C1 segment of cervical spinal cord (tissue), 14 donors: Measurements from ENCODE around the gene ZNF284.
"Not testable (repeated sequence)": the region's sequence is repeated elsewhere in the genome, so short reads cannot be mapped to it uniquely, and the experiment has no call there.

ENCODE experiments used
- DNase-seq, 14 donors: peaks; one replicate each; lab custom pipeline; 2025; lab: John Stamatoyannopoulos, UW

ZNF284 gene

GRCh38 chr19:44111910-44112463 is 40.0 kb downstream of the ZNF284 start:
- DNase-seq: peak in 1 of 14 donors; percentile 0

GRCh38 chr19:44112802-44113137 is 40.8 kb downstream of the ZNF284 start:
- no peak for DNase-seq

GRCh38 chr19:44113138-44113783 is 41.3 kb downstream of the ZNF284 start, which contains the start of gene ZNF225:
ZNF225 (plus strand) TSS chr19:44113399; CDS start chr19:44115828, 2,429 bp downstream.
- peak; percentile 66 to 99 (median 94) for DNase-seq

- DNase-seq: peak in 8 of 14 donors; percentile 2 to 39 (median 25)
These were observed 41.9 kb downstream of the ZNF284 start for GRCh38 chr19:44113784-44114390.

- not testable (repeated sequence) for DNase-seq
These were observed 49.2 kb downstream of the ZNF284 start for GRCh38 chr19:44121162-44121561.

GRCh38 chr19:44131955-44132354 is 60.0 kb downstream of the ZNF284 start:
- DNase-seq: no peak
